ENCODE measurements around the gene TOGARAM2.

TOGARAM2 gene

DNA sequence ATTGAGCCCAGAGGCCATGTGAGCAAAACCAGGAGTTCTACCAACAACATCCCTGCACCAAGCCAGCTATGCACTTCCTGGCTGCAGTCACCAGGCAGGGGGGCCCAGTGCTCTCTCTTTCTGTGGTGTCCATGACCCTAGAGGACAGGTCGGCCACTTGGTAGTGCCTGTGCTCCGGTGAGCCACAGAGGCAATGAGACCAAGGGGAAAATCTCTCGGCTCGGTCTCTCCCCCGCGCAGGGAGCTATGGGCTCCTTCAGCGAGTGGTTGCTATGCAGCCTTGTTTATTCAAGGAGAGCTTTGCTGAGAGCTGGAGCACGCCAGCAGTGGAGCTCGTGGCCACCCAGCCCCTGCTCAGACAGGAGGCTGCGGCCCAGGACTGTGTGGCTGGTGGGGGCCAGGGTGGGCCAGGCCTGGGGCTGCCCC is at the start of gene TOGARAM2:
Gene TOGARAM2, plus strand, starts transcription at position 283 of the 426 bp plus-strand sequence. CDS start 13,537 bp downstream, outside the sequence.
- DNase-seq, result no peak

DNA sequence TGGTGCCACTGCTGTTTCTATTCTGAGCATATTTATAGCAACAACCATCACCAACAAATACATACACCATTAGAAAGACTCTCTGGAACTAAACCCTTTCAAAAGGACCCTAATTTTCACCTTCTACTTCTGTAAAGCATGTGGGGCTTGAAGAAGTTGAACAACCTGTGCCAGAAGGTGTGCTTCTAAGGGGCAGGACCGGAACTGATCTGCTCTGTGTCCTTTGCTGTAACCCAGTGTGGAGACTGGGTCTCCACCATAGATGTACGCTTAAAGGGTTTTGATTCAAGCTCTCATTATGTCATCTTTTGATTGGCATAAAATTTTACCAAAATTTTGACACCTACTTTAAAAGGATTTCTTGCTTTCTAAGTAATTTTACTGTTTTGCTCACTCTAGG is 46.3 kb upstream of the TOGARAM2 start:
- no peak for DNase-seq

DNA sequence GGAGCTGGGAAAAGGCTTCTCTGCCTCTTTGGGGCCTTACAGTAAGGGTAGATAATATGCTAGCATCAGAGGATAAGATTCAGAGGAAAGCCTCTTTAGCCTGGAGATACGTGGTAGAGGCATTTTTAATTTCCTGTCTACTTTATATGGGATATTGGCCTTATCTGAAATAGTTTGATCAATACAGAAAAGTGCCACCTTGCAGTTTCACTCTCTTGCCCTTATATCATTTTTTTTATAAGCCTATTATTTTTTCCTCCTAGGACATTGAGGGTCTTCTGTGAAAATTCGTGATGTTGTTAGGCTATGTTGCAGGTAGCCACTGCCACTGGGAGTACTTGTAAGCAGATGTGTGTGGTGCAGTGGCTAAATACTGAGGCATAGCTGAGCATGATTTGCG is 40.1 kb upstream of the TOGARAM2 start:
- no peak for DNase-seq

DNA sequence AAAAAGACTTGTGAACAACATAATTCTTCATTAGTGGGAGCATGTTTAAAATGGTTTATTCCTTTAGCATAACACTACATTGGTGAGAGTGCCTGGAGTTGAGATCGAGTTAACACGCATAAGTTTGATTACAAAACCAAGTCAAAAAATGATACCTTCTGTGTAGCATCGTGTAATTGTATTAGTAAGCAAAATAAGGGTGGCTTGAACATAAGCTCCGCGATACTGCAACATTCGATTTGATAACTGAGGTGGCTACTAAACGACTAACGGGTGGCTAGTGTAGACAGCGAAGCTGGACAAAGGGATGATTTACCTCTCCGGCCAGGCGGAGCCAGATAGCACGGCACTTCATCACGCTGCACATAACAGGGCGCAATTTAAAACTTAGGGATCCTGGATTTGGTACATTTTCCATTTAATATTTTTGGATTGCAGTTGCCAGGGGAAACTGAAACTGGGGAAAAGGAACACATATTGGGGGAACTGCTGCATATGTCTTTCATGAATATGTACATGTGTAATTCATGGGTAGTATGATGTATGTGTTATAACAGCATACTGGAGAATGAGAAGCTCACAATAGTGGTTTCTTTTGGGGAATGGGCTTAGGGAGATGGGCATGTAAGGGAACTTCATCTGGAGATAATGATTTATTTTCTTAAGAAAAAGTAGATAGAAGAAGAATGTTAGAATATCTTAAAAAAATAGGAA is 36.4 kb upstream of the TOGARAM2 start:
- DNase-seq, result no peak

DNA sequence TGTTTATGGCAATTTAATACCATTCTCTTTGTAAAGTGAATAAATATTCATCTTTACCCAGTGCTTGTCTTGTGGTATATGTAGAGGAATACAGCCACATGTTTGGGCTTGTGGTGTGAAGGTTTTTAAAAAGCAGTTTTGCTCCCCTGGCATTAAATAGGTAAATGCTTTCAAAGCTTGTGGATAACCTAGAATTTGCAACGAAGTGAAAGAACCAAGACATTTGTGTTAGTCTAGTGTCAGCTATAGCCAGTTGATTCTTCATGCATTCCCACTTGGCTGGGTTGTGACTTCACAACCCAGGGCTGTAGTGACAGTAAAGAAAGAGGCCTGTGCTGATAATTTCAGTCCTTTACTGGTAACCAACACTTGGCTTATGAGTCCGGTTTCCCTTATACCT is 32.9 kb upstream of the TOGARAM2 start:
- DNase-seq, result no peak

DNA sequence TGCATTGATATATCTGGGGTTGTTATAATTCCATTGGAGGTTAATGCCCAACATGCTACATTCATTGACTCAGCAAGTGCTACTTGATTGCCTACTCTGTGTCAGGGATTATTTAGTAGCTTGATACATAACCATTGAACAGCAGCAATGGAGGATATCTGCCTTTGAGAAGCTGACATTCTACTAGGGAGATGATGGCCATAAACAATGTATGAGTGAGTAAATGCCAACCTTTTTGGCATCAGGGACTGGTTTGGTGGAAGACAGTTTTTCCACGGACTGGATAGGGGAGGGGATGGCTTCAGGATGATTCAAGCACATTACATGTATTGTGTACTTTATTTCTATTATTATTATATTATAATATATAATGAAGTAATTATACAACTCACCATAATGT is 31.9 kb upstream of the TOGARAM2 start:
- no peak for DNase-seq

DNA sequence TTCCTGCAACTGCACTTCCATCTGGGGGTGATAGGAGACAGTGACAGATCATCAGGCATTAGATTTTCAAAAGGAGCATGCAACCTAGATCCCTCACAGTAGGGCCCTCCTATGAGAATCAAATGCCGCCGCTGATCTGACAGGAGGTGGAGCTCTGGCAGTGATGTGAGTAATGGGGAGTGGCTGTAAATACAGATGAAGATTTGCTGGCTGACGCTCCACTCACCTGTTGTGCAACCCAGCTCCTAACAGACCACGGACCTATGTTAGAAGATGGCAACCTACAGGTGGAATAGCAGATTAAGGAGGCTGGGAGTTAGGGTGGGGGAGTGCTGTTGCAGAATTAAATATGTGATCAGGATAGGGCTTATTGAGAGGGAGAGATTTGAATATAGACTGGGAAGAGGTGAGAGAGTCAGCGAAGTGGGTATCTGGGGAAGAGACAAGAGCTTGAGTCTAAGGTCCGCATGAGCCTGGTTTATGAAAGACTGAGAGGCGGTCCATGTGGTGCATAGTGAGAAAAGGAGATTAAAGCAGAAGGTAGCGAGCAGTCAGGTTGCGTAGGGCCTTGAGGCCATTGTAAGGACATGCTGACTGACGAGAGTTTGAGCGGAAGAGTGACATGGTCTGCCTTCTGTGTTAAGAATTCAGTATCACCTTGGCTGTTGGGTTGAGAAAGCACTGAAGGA is 31.3 kb upstream of the TOGARAM2 start:
- no peak for DNase-seq

DNA sequence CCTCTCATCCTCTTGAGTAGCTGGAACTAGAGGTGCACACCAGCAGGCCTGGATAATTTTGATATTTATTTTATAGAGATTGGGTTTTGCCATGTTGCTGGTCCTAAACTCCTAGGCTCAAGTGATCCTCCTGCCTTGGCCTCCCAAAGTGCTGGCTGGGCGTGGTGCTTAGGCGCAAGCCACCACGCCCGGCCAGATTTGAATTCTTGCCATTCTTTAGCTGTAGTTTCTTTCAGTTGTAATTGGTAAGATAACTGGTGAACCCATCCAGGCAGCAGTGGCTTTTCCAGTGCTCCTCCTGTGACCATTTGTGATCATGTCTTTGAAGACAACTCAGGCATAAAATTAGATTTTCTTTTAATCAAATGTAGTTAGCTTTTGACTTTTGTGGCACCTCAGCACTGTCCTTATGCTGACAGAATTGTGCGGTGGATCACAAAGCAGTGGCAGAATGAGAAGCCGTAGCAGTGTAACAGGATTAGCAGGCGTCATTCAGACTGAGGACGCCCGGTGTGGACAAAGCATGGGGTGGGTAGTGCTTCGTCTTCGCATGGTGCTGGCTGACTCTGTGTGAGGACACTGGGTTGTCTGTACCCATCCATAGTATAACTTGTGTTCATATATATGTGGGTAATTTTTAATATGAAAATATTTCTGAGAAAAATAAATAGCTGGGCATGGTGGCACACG is 30.0 kb upstream of the TOGARAM2 start:
- DNase-seq, result no peak

DNA sequence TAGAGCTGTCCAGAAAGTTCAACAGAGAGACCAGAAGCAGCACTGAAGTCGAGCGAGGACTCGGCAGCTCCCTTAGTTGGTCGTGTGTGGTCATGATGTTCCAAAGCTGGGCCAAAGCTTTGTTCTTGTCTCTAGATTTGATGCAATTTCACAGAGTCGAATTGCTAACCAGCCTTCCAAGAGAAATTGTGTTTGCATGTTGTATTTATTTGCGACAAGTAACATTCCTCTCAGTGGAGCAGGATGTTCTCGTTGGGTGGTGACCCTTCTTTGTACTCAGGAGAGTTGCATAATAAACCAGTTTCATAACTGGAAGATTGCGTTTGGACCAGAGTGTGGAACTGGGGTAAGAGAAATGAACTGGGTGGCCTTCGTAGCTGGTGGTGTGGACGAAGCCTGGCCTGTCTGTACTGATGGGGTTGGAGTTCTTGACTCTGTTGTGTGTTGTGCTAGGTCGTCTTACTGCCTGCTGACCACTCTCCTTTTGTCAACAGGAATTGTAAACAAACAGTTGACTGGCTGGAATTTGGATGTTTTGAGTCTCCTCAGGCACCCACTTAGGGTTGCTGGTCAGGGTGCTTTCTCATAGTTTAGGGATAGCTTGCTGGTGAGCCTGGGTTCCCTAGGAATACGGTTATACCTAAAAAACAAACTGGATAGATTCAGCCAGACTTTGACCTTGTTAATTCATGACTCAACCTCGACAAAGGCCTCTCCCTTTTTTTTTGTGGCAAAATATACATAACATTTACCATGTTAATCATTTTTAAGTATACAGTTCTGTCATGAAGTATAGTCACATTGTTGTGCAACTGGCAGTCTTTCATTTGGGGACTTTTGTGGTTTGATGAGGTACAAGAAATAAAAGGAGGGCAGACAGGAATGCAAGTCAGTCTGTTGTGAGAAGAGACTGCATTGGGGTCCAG is 28.9 kb upstream of the TOGARAM2 start:
- no peak for DNase-seq

DNA sequence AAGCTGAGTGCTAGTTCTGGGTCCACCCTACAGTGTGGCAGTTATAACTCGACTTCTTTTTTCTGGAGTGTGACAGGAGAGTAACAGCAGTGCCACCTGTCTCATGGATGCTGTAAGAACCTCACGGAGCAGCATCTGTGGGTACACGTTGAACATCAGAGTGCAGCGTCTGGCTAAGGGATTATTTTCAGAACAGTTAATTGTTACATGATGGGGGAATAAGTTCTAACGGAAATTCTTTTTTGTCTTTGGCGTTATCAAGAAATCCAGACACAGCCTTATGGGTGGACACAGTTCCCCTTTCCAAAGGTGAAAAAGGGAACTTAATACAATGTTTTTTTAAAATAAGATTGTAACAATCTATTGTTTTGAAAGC is 28.3 kb upstream of the TOGARAM2 start:
- no peak for DNase-seq

DNA sequence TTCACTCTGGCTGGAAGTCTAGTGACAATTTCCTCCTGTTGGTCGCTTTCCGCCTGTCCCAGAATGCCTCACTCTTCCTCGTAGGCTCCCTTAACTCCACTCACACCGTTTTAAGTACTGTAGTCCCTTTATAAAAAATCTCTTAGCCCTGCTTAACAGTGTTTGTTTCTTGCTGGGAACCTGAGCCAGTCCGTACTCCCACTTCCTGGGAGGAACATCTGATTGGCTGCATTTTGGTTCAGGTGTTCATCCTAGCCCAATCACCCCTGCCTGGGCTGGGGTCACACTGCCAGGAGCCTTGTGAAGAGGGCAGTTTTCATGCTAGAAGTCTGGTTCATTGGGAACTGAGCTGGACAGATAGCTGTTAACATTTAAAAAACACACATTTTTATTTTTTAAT is 25.6 kb upstream of the TOGARAM2 start:
- no peak for DNase-seq

DNA sequence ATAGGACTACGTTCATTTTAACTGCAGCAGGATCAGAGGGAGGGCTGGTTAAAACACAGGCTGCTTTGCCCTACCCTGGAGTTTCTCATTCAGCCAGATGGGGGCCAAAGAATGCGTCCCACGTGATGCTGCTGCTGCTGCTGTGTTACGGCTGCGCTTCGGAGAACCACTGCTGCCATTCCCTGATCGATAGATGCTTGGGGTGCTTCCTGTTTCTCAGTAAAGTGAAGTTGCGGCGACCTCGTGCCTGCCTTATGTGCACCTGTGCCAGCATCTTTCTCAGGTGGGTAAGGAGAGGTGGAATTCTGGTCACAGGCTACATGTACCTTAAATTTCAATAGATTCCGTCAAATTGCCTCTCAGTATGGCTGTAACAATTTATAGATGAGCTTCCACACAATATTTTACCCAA is 24.7 kb upstream of the TOGARAM2 start:
- DNase-seq, result peak; percentile 51 to 63

DNA sequence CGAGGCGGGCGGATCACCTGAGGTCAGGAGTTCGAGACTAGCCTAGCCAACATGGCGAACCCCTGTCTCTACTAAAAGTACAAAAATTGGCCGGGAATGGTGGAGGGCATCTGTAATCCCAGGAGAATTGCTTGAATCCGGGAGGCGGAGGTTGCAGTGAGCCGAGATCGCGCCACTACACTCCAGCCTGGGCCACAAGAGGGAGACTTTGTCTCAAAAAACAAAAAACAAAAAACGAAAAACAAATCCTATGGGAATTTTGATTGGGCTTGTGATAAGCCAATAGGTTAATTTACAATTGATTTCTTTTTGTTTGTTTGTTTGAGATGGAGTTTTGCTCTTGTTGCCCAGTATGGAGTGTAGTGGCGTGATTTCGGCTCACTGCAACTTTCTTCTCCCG is 24.2 kb upstream of the TOGARAM2 start:
- DNase-seq, result peak in 1 of 2 experiments; percentile 40

DNA sequence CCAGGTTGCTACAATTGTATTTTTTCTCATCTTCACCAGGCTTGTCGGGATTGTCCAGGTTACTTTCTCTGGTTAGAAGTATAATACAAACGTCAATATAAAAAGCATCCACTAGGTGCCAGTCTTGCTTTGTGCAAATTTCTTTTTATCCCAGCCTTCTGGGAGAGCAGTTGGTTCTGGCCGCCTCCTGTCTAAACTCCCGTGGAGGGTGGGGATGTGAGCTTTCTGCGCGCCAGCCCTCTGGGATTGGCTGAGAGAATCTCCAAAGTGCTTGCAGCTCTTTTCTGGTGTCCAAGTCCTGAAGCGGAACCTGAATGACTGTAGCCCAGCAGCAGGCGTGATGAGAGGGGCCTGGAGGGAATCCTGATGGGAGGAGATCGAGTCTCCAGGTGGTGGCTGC is 22.4 kb upstream of the TOGARAM2 start:
- DNase-seq, result peak; percentile 44 to 48

DNA sequence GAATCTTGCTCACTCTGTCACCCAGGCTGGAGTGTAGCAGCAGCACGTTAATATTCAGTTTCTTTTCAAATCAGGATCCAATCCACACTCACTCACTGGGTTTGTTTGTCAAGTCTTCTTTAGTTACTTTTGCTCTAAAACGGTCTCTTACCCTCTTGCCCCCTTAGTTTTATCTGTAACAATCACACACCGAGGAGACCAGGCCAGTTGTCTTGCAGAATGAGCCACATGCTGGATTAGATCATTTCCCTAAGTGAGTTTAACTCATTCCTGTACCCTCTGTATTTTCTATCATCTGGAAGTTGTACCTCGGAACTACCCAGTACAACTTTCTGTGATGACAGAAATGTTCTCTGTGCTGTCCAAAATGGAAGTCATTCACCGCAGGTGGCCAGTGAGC is 20.7 kb upstream of the TOGARAM2 start:
- no peak for DNase-seq

DNA sequence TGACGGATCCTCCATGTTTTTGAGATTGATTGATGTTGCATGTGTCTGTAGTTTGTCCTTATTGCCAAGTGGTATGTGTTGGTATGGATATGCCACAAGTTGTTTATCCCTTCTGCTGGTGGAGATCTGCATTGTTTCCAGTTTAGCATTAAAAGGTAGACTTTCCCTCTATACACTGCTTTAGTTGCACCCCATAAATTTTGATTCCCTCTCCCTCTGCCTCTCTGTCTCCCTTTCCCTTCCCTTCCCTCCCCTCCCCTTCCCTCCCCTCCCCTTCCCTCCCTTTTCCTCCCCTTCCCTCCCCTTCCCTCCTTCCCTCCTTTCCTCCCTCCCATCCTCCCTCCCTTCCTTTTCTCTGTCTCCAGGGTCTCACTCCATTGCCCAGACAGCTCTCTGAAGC is 18.6 kb upstream of the TOGARAM2 start:
- DNase-seq, result no peak

DNA sequence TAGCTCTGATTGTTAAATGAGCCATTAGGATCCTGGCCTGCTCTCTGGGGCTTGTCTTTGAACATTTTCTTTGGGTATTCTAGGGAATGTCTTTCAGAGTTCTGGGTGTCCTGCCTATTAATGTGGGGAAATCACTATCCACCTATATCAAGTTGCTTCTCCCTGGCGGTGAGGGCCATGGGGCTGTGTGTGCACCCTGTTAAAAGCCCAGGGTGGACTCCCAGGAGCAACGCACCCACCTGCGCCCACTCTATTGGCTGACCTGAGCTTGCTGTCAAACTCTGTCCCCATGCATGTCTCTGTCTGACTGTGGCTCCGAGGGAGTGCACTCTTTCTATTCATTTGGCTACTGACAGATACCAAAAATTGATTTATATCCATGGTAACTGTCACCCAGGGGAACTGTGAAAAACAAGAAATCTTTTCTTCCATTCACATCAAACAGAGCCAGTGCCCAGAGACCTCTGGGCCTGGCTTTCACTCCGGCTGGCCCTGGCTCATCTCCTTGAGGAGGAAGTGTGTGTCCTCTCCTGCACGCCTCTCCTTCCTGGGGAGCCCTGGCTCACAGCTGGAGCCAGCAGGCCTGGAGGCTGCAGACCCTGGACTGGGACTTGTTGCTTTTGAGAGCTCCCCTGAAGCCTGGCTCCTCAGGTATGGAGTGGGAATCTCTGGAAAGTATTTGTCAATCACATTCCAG is 10.5 kb upstream of the TOGARAM2 start:
- no peak for DNase-seq

DNA sequence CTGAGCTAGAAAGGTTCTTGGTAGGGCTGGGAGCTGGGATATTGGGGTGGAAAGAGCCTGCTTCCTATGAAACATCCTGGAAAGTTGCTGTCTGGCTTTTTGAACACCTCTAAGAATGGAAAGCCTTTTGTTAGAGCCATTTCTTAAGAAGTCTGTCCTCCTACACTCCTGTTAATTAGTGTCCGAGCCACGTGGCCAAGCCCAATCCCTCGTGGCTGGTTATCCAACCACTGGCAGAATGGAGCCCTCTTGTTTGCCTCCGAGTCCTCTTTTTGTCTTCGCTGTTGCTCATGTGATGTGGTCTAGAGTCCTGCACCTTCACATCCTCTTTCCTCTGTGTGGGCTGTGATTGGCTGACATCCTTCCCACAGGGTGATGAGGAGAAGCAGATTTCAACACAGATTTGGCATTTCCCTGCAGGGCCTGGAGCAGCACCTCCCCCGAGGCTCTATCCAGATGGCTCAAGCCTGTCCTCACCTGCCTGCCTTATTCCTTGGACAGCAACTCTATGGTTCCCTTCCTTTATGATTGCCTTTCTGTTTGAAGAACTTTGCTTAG is 8.2 kb upstream of the TOGARAM2 start:
- DNase-seq, result no peak

DNA sequence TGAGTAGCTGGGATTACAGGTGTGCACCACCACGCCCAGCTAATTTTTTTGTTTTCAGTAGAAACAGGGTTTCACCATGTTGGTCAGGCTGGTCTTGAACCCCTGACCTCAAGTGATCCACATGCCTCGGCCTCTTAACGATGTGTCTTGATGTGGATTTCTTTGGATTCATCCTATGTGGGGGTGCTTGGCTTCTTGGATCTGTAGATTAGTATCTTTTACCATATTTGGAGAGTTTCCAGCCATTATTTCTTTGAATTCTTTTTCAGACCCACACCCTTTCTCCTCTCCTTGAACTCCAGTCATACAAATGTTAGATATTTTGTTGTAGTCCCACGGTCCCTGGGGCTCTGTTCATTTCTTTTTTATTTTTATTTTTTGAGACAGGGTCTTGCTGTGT is 6.8 kb upstream of the TOGARAM2 start:
- DNase-seq, result no peak

DNA sequence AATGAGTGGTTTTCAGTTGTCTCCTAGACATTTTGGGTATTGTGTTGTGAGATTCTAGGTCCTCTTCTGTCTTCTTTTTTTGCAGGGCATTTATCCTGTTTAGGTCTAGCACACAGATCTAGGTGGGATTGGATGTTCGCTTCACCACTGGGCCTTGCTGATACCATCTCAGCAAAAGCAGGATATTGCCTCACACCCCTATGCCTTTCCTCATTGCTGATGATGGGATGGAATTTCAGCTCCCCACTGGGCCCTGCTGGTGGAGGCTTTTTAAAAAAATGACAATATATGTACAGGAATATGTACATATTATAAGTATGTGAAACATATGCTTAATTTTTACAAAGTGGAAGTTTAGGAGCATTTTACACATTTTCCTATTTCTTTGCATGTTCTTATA is 5.4 kb upstream of the TOGARAM2 start:
- no peak for DNase-seq

DNA sequence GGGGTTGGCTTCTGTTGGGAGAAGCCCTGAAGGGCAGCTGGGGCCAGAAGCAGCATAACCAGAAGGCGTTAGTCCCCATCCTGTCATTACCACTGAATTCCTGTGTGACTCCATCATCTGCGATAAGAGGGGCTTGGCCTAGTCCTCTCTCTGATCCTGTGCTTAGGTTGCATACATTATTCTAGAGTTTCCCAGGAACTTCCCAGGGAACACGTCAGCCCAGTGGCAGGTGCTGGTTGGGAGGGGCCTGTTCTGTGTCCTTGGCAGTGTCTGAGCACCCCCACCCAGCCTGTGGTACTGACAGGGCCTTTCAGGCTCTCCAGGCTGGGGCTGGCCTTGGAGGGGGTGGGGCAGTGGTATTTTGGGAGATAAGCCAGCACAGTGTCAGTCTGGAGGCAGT is 4.5 kb upstream of the TOGARAM2 start:
- DNase-seq, result no peak
